Dendritic cell treated with granulocyte-macrophage colony-stimulating factor and Interleukin-4, amounts not matched to agents 40 ng/mL and 50 ng/mL, for 4 days (primary cell): ENCODE results near the gene LMNB1.
"Not testable (repeated sequence)": the region's sequence is repeated elsewhere in the genome, so short reads cannot be mapped to it uniquely, and the experiment has no call there.

Source experiments
- H3K27ac Mint-ChIP-seq: one replicate; pipeline ENCODE4 v1.8.0; 2022; ENCODE audit warnings: mild to moderate bottlenecking, mixed read lengths
- H3K27me3 Mint-ChIP-seq: one replicate; pipeline ENCODE4 v1.8.0; 2022; ENCODE audit warnings: mild to moderate bottlenecking, mixed read lengths
- H3K36me3 Mint-ChIP-seq: one replicate; pipeline ENCODE4 v1.8.0; 2022; ENCODE audit warnings: low read depth, mixed read lengths
- H3K4me1 Mint-ChIP-seq: one replicate; pipeline ENCODE4 v1.8.0; 2022; ENCODE audit warnings: low read depth, mixed read lengths
- H3K4me3 Mint-ChIP-seq: one replicate; pipeline ENCODE4 v1.8.0; 2022; ENCODE audit warnings: mild to moderate bottlenecking, moderate library complexity, mixed read lengths
- H3K9me3 Mint-ChIP-seq: one replicate; pipeline ENCODE4 v1.8.0; 2022; ENCODE audit warnings: mixed read lengths
- intact Hi-C: fragments of 100-400 bp; cut with micrococcal nuclease; formaldehyde crosslinking; loops from one replicate; pipeline ENCODE4 v1.15.0; 2022

LMNB1 gene

GRCh38 chr5:126847456-126847820, 70.5 kb downstream of the LMNB1 start:
- H3K9me3 Mint-ChIP-seq, result no peaks in the 10 kb centered on the region
- H3K36me3 Mint-ChIP-seq, result no peaks in the 10 kb centered on the region
- intact Hi-C loops, result no loop called here
- no peak overlapping the region for H3K27ac Mint-ChIP-seq
- peaks cover 27% of the 10 kb centered on the region for H3K4me1 Mint-ChIP-seq
- no peak overlapping the region for H3K4me3 Mint-ChIP-seq
- H3K27me3 Mint-ChIP-seq, result no peaks in the 10 kb centered on the region

DNA sequence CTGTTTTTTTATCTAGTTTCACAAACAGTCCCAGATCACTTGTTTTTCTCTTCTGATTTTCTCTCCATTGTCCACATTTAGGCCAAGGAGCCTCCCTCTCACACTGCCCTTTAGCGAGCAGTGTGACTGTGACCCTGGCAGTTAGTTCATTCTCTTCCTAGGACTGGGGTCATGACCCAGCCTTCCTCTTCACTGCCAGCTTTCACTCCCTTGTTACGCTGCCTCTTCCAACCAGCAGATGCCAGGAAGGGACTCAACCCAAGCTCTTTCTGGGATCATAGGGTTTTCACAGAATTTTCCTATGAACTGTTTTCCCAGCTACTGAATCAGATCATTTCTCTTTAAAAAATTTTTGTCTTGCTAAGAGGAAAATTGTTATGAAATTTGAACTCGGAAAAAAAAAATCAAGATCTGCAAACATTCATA, 70.9 kb downstream of the LMNB1 start:
- Mint-ChIP-seq H3K27me3 (no peaks in the 10 kb centered on the region), H3K36me3 (no peaks in the 10 kb centered on the region), H3K9me3 (no peaks in the 10 kb centered on the region), H3K4me3 (no peak overlapping the region), H3K4me1 (peaks cover 27% of the 10 kb centered on the region), H3K27ac (no peak overlapping the region)
- intact Hi-C loops, result no loop called here

DNA sequence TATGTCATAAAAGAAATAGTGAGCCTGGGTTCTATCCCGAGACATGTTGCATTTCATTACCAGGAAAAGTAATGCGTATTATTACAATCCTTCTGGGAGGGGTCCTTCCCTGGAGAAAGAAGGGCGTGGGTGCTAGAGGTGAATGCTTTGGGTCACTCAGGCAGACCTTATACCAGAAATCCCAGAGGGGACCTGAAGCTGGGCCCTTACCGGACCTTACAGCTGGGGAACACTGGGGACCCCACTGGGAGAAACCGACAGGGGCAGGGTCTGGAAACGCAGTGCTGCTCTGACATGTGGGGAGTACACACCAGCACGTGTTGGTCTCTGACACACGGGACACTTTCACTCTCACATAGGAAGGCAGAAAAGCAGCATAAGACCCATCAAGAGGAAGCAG, 71.3 kb downstream of the LMNB1 start:
- H3K4me1 Mint-ChIP-seq, result peaks cover 27% of the 10 kb centered on the region
- H3K27ac Mint-ChIP-seq, result no peak overlapping the region
- intact Hi-C loops, result no loop called here
- no peak overlapping the region for H3K4me3 Mint-ChIP-seq
- H3K9me3 Mint-ChIP-seq, result no peaks in the 10 kb centered on the region
- H3K36me3 Mint-ChIP-seq, result no peaks in the 10 kb centered on the region
- no peaks in the 10 kb centered on the region for H3K27me3 Mint-ChIP-seq

DNA sequence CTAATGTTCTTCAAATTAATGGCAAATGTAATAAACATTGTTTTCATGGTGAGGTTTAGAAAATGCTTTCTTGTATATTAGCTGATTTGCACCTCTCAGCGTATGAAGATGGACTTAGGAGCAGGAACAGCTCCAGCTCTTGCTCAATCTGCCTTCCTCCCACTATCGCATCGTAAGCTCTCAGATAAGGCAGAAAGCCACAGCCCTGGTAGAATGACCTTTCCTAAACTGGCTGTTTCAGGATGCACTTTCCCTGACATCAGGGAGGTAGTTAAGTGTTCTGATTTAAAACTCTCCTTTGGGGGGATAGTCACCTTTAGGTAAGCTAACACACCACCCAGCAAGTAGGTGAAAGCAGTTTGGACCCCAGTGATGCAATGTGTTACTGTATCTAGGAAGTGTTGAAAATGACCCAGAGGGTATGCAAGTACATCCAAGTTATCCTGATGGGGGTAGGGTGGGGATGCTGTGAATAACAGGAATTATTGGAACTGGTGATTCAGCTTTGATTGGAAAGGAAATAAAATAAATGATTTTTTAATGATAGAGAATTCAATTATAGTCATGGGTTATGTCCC, 72.3 kb downstream of the LMNB1 start:
- Mint-ChIP-seq H3K27ac (no peak overlapping the region), H3K27me3 (no peaks in the 10 kb centered on the region), H3K36me3 (peaks cover 8% of the 10 kb centered on the region), H3K4me3 (no peak overlapping the region), H3K4me1 (peaks cover 27% of the 10 kb centered on the region), H3K9me3 (no peaks in the 10 kb centered on the region)
- intact Hi-C loops, result no loop called here

DNA sequence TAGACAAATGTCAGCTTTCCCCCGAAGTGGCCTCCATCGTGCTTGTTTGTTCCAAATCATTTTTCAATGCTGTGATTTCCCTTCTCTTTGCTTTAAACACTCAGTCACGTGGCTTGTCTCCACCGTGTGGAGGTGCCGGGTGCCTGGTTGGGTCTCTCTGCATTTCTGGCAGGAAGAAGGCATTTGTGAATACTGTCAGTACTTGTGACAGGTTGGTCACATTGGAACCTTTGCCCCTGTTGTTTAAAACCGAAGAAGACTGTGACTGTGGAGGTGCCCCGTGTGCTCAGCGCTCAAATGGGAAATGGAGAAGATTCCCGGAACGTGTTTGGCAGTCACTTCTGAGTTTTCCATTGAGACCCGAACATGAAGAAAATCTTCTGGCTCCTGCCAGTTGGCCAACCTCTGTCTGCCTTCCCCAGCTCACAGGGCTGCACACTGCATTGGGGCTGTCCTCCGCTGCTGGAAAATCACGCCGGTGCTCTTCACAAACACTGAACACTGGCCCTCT, 74.6 kb downstream of the LMNB1 start:
- Mint-ChIP-seq H3K27ac (no peak overlapping the region), H3K9me3 (no peaks in the 10 kb centered on the region), H3K27me3 (no peaks in the 10 kb centered on the region), H3K36me3 (peaks cover 8% of the 10 kb centered on the region), H3K4me1 (peaks cover 11% of the 10 kb centered on the region), H3K4me3 (no peak overlapping the region)
- intact Hi-C loops, result no loop called here

DNA sequence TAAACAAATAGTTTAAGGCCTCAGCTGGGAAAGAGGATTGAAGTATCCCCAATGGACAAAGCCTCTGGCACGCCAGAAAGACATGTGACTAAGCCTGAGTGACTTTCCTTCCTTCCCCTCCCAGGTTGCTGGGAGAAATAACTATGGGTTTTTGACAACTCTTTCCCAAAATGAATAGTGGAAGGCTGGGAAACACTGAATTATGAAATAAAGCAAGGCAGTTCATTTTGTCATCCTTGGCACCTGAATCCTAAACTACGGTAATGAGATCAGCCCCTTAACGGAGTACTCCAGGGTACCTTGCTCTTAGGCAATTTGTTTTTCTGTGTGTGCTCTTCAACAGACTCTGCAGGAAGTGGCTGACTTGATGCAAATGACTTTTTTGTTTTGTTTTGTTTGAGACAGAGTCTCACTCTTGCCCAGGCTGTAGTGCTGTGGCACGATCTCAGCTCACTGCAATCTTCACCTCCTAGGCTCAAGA, 75.2 kb downstream of the LMNB1 start:
- H3K9me3 Mint-ChIP-seq, result no peaks in the 10 kb centered on the region
- H3K36me3 Mint-ChIP-seq, result peaks cover 8% of the 10 kb centered on the region
- H3K27me3 Mint-ChIP-seq, result no peaks in the 10 kb centered on the region
- no peak overlapping the region for H3K27ac Mint-ChIP-seq
- H3K4me3 Mint-ChIP-seq, result no peak overlapping the region
- peaks cover 6% of the 10 kb centered on the region for H3K4me1 Mint-ChIP-seq
- intact Hi-C loops, result no loop called here

DNA sequence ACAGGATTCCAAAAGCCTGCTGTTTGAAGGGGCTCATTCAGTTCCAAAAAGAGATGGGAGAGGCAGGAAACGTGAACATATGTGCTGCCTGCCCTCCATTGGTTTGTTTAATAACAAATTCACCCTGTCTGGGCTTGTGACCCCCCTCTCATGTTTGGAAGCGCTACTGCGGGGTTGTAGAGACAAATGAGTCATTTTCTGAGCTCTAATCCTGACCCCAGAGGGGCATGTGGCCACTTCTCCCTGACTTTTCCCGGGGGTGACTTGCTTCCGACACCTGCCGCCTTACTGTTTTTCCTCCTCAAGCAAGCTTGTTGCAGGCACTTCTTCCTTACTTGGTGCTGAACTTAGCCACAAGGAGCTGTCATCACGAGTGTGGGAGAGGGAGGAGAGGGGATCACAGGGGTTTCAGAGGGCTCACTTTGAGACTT, 75.9 kb downstream of the LMNB1 start:
- no peak overlapping the region for H3K27ac Mint-ChIP-seq
- H3K9me3 Mint-ChIP-seq, result no peaks in the 10 kb centered on the region
- H3K27me3 Mint-ChIP-seq, result no peaks in the 10 kb centered on the region
- H3K36me3 Mint-ChIP-seq, result peaks cover 8% of the 10 kb centered on the region
- intact Hi-C loops, result no loop called here
- H3K4me1 Mint-ChIP-seq, result peaks cover 2% of the 10 kb centered on the region
- H3K4me3 Mint-ChIP-seq, result no peak overlapping the region

GRCh38 chr5:126853541-126854307, 76.8 kb downstream of the LMNB1 start:
- H3K4me3 Mint-ChIP-seq, intact Hi-C loops, H3K4me1 Mint-ChIP-seq, H3K27me3 Mint-ChIP-seq, H3K9me3 Mint-ChIP-seq, H3K27ac Mint-ChIP-seq, H3K36me3 Mint-ChIP-seq: not testable (repeated sequence)

- intact Hi-C loops, result no loop called here
- Mint-ChIP-seq H3K36me3 (peaks cover 8% of the 10 kb centered on the region), H3K4me1 (no peaks in the 10 kb centered on the region), H3K4me3 (no peak overlapping the region), H3K27ac (no peak overlapping the region), H3K27me3 (no peaks in the 10 kb centered on the region), H3K9me3 (no peaks in the 10 kb centered on the region)
These were observed 77.7 kb downstream of the LMNB1 start for GRCh38 chr5:126854526-126855110.

- H3K4me3 Mint-ChIP-seq, result no peak overlapping the region
- intact Hi-C loops, result no loop called here
- H3K36me3 Mint-ChIP-seq, result peaks cover 8% of the 10 kb centered on the region
- H3K9me3 Mint-ChIP-seq, result no peaks in the 10 kb centered on the region
- no peaks in the 10 kb centered on the region for H3K27me3 Mint-ChIP-seq
- no peaks in the 10 kb centered on the region for H3K4me1 Mint-ChIP-seq
- no peak overlapping the region for H3K27ac Mint-ChIP-seq
These were observed 78.3 kb downstream of the LMNB1 start for GRCh38 chr5:126855266-126855665.

DNA sequence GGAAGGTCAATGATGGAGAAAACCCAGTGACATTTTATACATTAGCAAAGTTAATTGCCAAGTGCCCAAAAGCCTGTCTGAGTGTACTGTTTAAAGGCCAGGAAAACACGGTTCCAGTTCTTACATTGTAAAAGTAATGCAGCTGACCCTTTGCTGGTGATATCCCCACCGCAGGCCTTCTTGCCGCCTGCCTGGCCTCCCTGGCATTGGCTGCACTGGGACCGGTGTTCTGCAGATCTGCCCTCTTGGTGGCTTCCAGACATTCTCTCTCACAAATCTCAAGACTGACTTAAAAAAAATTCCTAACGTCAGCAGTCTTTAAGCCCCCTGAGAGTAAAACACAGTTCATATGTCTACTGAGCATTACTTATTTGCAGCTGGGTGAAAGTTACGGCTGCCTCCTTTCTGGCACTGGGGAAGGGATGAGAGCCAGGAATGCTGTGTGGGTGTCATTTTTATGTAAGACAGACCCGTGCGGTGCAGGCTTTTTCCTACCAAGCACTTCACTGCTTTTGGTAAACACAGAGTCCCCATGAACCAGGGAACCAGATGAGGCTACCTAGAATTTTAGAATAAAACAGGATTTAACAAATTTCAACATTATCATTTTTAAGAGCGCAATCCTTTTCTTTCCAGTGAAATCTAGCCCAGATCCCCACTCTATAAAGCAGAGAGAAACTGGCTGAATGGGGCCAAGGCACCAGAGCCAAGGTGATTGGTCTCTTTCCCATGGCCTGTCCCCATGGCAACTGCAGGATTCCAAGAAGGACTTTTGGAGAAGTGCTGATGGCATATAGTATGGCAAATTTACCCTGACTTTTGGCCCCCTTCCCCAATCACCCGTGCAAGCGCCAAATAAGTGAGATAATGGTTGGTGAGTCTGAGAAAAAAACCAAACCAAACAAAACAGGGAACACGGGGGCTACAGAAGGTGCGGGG, 80.8 kb downstream of the LMNB1 start:
- intact Hi-C loops, result no loop called here
- Mint-ChIP-seq H3K36me3 (peaks cover 8% of the 10 kb centered on the region), H3K27ac (no peak overlapping the region), H3K4me1 (no peaks in the 10 kb centered on the region), H3K4me3 (no peak overlapping the region), H3K9me3 (no peaks in the 10 kb centered on the region), H3K27me3 (no peaks in the 10 kb centered on the region)

DNA sequence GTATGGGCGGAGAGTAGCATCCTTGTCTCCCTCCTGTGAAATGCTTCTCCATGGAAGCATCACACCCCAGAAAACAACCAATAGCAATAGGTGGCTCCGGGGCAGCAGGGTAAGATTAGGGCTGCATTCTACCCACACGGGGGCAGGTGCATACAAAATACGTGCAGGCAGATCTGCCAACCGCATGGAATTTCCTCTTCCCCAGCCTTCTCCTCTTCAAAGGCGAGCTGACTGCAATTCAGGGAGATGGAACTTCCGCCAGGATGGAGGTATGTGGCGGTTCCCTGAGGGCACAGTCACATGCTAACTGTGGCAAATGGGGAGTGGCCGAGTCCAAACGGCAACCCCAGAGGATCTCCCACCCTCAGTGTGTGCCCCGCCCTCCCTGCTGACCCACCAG, 81.5 kb downstream of the LMNB1 start:
- peaks cover 6% of the 10 kb centered on the region for H3K36me3 Mint-ChIP-seq
- H3K9me3 Mint-ChIP-seq, result no peaks in the 10 kb centered on the region
- H3K4me1 Mint-ChIP-seq, result no peaks in the 10 kb centered on the region
- no peak overlapping the region for H3K4me3 Mint-ChIP-seq
- H3K27ac Mint-ChIP-seq, result no peak overlapping the region
- H3K27me3 Mint-ChIP-seq, result no peaks in the 10 kb centered on the region
- intact Hi-C loops, result no loop called here

GRCh38 chr5:126863402-126863801, 86.5 kb downstream of the LMNB1 start:
- Mint-ChIP-seq H3K27me3 (no peaks in the 10 kb centered on the region), H3K27ac (no peak overlapping the region), H3K4me1 (no peaks in the 10 kb centered on the region), H3K9me3 (no peaks in the 10 kb centered on the region), H3K36me3 (no peaks in the 10 kb centered on the region), H3K4me3 (no peak overlapping the region)
- intact Hi-C loops, result no loop called here
